Activated T-cell treated with anti-CD3 and anti-CD28 coated beads, Interleukin-2, amount 50 U/mL, for 24 hours (primary cell): Measurements from ENCODE around the gene TAF11L6.
"Not testable (repeated sequence)": the region's sequence is repeated elsewhere in the genome, so short reads cannot be mapped to it uniquely, and the experiment has no call there.

Experiments
- DNase-seq: peaks from one replicate; pipeline ENCODE4 v3.0.0-alpha.2; 2020
- H3K27ac Mint-ChIP-seq: 2 replicates; pipeline ENCODE4 v1.8.0; 2020; ENCODE audit warnings: mild to moderate bottlenecking, mixed read lengths
- H3K27me3 Mint-ChIP-seq: 2 replicates; pipeline ENCODE4 v1.8.0; 2020; ENCODE audit warnings: mixed read lengths
- H3K36me3 Mint-ChIP-seq: 2 replicates; pipeline ENCODE4 v1.8.0; 2020; ENCODE audit warnings: low read depth, mixed read lengths
- H3K4me1 Mint-ChIP-seq: 2 replicates; pipeline ENCODE4 v1.8.0; 2020; ENCODE audit warnings: low read depth, mixed read lengths
- H3K4me3 Mint-ChIP-seq: 2 replicates; pipeline ENCODE4 v1.8.0; 2020; ENCODE audit warnings: mild to moderate bottlenecking, moderate library complexity, mixed read lengths
- H3K9me3 Mint-ChIP-seq: 2 replicates; pipeline ENCODE4 v1.8.0; 2020; ENCODE audit warnings: mixed read lengths

The TAF11L6 gene

DNA sequence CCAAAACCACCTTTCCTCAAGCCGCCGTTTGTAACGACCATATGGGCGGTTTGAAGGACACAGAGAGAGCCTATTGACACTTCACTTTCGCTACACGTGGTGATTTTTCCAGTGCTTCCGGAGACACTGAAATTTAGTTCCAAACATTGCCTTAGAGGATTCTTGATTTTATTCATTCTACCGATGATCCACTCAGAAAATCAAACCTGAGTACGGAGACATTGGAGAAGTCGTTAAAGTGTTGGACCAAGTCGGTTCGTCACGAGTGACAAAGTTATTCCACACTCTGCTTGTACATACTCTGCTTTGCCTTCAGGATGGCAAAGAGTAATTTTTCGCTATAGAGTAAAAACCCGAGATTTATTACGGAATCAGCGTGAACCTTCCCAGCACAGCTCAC, 2.0 kb upstream of the TAF11L6 start:
- H3K27ac Mint-ChIP-seq, H3K4me1 Mint-ChIP-seq, H3K36me3 Mint-ChIP-seq, H3K9me3 Mint-ChIP-seq, H3K27me3 Mint-ChIP-seq, H3K4me3 Mint-ChIP-seq, DNase-seq: not testable (repeated sequence)
